MCF 10A (cell line): ENCODE data around the gene DLG2. TPM values are rescaled to one million over a fixed set of nuclear protein-coding genes. Genes with fewer than 3 reads are reported as not detected.
A peak's percentile ranks its signal among the peaks of the same experiment; 100 is the strongest.

Source experiments
- BruUV-seq: library from RNA; stranded (reverse); fragments of 400-500 nt; replicated peaks from 2 replicates; lab custom pipeline; 2021; lab: Mats Ljungman, UMichigan
- CTCF ChIA-PET: fragments of 300-600 bp; sonication (Branson Sonifier 250); formaldehyde crosslinking; extraction: SDS; loops from one replicate; lab custom pipeline; 2021; ENCODE audit warnings: antibody characterized with exemption, inconsistent platforms; lab: Yijun Ruan, JAX
- POLR2A ChIA-PET: fragments of 300-600, 350-650 bp; sonication (Branson Sonifier 250); formaldehyde crosslinking; extraction: SDS; loops from one replicate; lab custom pipeline; 2020; ENCODE audit warnings: antibody characterized with exemption, inconsistent platforms; lab: Yijun Ruan, JAX
- DNase-seq: peaks from one replicate; pipeline ENCODE4 v3.0.0-alpha.2; 2018; ENCODE audit not compliant: unreplicated experiment
- H3K27ac Mint-ChIP-seq: one replicate; pipeline ENCODE4 v1.8.0; 2022; ENCODE audit warnings: mild to moderate bottlenecking, low read depth, mixed read lengths; ENCODE audit not compliant: unreplicated experiment
- H3K27me3 Mint-ChIP-seq: one replicate; pipeline ENCODE4 v1.8.0; 2022; ENCODE audit warnings: mixed read lengths; ENCODE audit not compliant: insufficient read depth, unreplicated experiment
- H3K36me3 Mint-ChIP-seq: one replicate; pipeline ENCODE4 v1.8.0; 2022; ENCODE audit warnings: mild to moderate bottlenecking, moderate library complexity, mixed read lengths; ENCODE audit not compliant: insufficient read depth, unreplicated experiment
- H3K4me1 Mint-ChIP-seq: one replicate; pipeline ENCODE4 v1.8.0; 2022; ENCODE audit warnings: mixed read lengths; ENCODE audit not compliant: insufficient read depth, unreplicated experiment
- H3K4me3 Mint-ChIP-seq: one replicate; pipeline ENCODE4 v1.8.0; 2022; ENCODE audit warnings: mild to moderate bottlenecking, moderate library complexity, mixed read lengths; ENCODE audit not compliant: unreplicated experiment
- H3K9me3 Mint-ChIP-seq: one replicate; pipeline ENCODE4 v1.8.0; 2022; ENCODE audit warnings: mixed read lengths; ENCODE audit not compliant: unreplicated experiment
- intact Hi-C: fragments of 100-400 bp; cut with micrococcal nuclease; formaldehyde crosslinking; loops from 2 replicates; pipeline ENCODE4 v1.14.1; 2022
- total RNA-seq: library from RNA; stranded (reverse); gene quantifications from 2 replicates; pipeline ENCODE4 v1.2.3, GENCODE V29; 2022
- TF ChIP-seq, protein P1 (sequence below): fragments of 200-600 bp; IDR thresholded peaks from one replicate; pipeline ENCODE4 v1.8.0; 2022; ENCODE audit warnings: antibody characterized with exemption, mild to moderate bottlenecking; ENCODE audit not compliant: unreplicated experiment

Gene DLG2
- total RNA-seq, 1 experiment from 2014 or later, result 0.26 TPM

DNA sequence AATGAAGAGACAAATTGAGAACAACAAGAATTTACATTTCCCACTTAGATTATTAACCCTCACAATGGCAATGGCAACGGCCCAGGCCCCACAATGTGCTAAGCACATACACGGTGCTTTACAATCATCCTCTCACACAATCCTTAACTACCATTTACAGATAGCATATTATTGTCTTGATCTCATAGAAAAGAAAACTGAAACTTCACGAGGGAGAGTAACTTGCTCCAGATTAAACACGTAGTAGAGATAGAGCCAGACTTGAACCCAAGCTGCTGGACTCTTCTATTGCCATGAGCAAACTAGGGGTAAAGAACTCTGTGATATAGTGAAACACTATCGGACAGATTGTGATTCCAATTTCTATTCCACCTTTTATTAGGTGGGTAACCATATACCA lies 665.1 kb downstream of the DLG2 start:
- TF ChIP-seq, protein P1, sequence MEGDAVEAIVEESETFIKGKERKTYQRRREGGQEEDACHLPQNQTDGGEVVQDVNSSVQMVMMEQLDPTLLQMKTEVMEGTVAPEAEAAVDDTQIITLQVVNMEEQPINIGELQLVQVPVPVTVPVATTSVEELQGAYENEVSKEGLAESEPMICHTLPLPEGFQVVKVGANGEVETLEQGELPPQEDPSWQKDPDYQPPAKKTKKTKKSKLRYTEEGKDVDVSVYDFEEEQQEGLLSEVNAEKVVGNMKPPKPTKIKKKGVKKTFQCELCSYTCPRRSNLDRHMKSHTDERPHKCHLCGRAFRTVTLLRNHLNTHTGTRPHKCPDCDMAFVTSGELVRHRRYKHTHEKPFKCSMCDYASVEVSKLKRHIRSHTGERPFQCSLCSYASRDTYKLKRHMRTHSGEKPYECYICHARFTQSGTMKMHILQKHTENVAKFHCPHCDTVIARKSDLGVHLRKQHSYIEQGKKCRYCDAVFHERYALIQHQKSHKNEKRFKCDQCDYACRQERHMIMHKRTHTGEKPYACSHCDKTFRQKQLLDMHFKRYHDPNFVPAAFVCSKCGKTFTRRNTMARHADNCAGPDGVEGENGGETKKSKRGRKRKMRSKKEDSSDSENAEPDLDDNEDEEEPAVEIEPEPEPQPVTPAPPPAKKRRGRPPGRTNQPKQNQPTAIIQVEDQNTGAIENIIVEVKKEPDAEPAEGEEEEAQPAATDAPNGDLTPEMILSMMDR, result no peak
- BruUV-seq, result no TSS peak
- H3K27ac Mint-ChIP-seq, result no peak overlapping the region
- no peaks in the 10 kb centered on the region for H3K4me1 Mint-ChIP-seq
- intact Hi-C loops, result no loop called here
- ChIA-PET POLR2A (no interaction called here), CTCF (no interaction called here)
- no peak for DNase-seq
- no peak overlapping the region for H3K4me3 Mint-ChIP-seq
- no peaks in the 10 kb centered on the region for H3K36me3 Mint-ChIP-seq
- H3K9me3 Mint-ChIP-seq, result no peaks in the 10 kb centered on the region
- peaks cover 13% of the 10 kb centered on the region for H3K27me3 Mint-ChIP-seq

DNA sequence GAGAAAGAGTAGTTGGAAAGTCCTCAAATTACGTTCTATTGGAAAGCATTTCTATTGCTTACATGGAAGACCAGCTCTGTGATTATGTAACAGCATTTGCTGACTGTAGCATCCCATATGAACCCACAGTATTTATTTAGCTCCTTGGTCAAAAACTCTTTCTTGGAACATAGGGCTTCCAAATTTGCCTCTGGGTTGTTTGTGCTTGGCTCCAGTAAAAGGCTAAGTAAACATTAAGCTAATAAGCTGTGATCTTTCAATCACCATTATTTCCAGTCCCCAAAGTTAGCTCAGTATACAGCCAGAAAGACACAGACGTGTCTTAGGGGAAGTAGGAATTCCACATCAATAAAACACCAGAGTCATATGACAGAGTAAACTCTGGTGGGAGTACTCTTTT lies 668.8 kb downstream of the DLG2 start:
- Mint-ChIP-seq H3K27me3 (peaks cover 11% of the 10 kb centered on the region), H3K36me3 (no peaks in the 10 kb centered on the region)

DNA sequence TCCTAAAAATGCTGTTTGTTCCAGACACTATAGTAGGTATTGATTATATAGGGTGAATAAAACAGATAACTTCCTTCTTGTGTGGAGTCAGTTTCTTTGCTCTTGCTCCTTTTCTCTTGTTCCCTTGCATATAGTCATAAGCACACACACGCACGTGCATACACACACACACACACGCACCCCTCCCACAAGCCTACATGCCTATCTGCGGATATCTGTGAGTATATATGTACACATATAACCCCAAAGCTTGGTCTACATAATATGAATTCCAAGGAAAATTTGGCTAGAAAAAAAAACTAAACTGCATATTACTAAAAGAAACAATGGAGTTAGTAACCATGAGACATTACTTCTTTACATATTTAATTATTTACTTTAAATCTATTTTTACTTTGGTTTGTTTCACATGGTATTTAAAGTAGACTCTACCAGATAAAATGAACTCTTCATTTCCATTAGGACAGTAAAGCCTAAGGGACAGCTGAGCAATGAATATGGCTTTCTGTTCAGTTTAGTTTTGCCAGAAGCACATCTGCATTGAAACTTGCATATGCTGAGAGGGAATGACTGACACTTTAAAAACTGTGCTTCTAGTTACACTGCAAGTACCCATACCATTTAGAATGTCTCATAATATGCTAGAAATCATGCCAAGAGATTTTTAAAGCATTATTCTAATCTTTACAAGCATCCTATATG lies 676.4 kb downstream of the DLG2 start:
- Mint-ChIP-seq H3K9me3 (no peaks in the 10 kb centered on the region), H3K27ac (no peak overlapping the region), H3K4me1 (peaks cover 6% of the 10 kb centered on the region), H3K27me3 (peaks cover 11% of the 10 kb centered on the region), H3K4me3 (no peak overlapping the region), H3K36me3 (no peaks in the 10 kb centered on the region)
- TF ChIP-seq, protein P1, result no peak
- CTCF ChIA-PET, result interaction anchor here (0.6 kb wide), 1 partner anchor 10 kb away, joined by 3 read pairs; no protein-coding TSS in a partner anchor
- no TSS peak for BruUV-seq
- POLR2A ChIA-PET, result no interaction called here
- DNase-seq, result no peak
- intact Hi-C loops, result no loop called here

More for the DNA sequence above, 668.8 kb downstream of the DLG2 start:
- ChIA-PET CTCF (interaction anchor here (0.9 kb wide), 1 partner anchor 158 kb away, joined by 4 read pairs; no protein-coding TSS in a partner anchor), POLR2A (no interaction called here)
- H3K4me3 Mint-ChIP-seq, result no peak overlapping the region
- no peaks in the 10 kb centered on the region for H3K4me1 Mint-ChIP-seq
- DNase-seq, result no peak
- BruUV-seq, result no TSS peak
- no peak overlapping the region for H3K27ac Mint-ChIP-seq
- H3K9me3 Mint-ChIP-seq, result no peaks in the 10 kb centered on the region
- intact Hi-C loops, result no loop called here
- TF ChIP-seq, protein P1, result no peak

DNA sequence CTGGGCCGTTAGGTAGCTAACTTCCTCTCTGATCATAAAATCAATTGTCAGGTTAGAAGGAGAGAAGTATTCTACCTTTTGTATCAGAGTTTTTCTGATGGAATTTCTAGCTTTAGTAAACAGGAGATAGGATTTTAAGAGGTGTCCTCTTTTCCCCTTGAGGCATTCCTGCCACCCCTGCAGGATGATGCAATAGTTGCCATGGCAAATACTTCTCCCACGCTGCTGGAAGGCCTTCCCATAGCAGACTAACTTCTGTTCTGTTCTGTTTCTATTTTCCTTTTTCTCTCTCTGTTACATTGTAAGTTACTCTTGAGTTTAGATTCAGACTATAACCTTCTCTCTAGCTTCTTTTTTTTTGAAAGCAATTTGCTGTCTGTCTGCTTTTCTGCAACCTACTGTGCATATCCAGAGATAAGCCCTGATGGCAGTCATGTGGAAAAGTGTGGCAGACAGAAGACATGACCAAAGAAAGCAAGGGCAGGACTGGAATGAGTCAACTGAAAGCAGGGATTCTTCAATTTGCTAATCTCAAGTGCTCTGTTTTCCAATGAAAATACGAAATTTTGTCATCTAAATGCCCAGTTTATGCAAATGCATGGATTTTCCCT lies 679.1 kb downstream of the DLG2 start:
- CTCF ChIA-PET, result no interaction called here
- intact Hi-C loops, result no loop called here
- TF ChIP-seq, protein P1, result no peak
- Mint-ChIP-seq H3K36me3 (no peaks in the 10 kb centered on the region), H3K4me1 (peaks cover 6% of the 10 kb centered on the region), H3K4me3 (no peak overlapping the region), H3K27ac (no peak overlapping the region), H3K9me3 (no peaks in the 10 kb centered on the region), H3K27me3 (peaks cover 17% of the 10 kb centered on the region)
- POLR2A ChIA-PET, result no interaction called here
- DNase-seq, result peak; percentile 43
- no TSS peak for BruUV-seq
